LNCaP clone FGC (cell line): ENCODE results near the gene SLC30A4.
A peak's percentile ranks its signal among the peaks of the same experiment; 100 is the strongest.
"Not testable (repeated sequence)": the region's sequence is repeated elsewhere in the genome, so short reads cannot be mapped to it uniquely, and the experiment has no call there.

Experiments used
- DNase-seq: peaks from one replicate; pipeline ENCODE4 v3.0.0-alpha.2; 2011; ENCODE audit warnings: low read depth
- H3K4me3 ChIP-seq: 2 replicates; pipeline ENCODE4 v1.5.1; 2011; ENCODE audit warnings: mild to moderate bottlenecking, low read depth, low read length, control low read depth
- TF ChIP-seq, protein P1 (sequence below): IDR thresholded peaks from 2 replicates; pipeline ENCODE4 v1.5.1; 2012; ENCODE audit warnings: mild to moderate bottlenecking; ENCODE audit not compliant: control insufficient read depth, insufficient read depth; ENCODE audit errors: extremely low read depth

Gene SLC30A4

DNA sequence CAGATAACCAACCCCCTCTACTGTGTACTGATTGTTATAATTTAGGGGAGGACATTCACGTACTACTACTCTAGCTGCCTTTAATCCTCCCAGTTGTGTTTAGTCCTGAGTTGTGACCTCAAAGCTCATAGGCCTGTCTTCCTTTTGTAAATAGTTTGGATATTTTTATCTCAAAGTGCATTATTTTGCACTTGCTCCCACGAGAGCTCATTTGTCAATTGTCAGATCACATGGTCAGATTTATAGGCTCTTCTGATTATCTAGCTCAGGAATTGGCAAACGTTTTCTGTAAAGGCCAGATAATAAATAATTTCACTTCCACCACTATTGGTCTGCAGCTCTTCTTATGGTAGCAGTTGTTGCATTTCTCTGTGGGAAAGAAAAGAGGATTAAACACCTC lies 14.4 kb upstream of the SLC30A4 start:
- TF ChIP-seq, protein P1, sequence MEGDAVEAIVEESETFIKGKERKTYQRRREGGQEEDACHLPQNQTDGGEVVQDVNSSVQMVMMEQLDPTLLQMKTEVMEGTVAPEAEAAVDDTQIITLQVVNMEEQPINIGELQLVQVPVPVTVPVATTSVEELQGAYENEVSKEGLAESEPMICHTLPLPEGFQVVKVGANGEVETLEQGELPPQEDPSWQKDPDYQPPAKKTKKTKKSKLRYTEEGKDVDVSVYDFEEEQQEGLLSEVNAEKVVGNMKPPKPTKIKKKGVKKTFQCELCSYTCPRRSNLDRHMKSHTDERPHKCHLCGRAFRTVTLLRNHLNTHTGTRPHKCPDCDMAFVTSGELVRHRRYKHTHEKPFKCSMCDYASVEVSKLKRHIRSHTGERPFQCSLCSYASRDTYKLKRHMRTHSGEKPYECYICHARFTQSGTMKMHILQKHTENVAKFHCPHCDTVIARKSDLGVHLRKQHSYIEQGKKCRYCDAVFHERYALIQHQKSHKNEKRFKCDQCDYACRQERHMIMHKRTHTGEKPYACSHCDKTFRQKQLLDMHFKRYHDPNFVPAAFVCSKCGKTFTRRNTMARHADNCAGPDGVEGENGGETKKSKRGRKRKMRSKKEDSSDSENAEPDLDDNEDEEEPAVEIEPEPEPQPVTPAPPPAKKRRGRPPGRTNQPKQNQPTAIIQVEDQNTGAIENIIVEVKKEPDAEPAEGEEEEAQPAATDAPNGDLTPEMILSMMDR, result no peak
- DNase-seq, result no peak
- no peak overlapping the region for H3K4me3 ChIP-seq

DNA sequence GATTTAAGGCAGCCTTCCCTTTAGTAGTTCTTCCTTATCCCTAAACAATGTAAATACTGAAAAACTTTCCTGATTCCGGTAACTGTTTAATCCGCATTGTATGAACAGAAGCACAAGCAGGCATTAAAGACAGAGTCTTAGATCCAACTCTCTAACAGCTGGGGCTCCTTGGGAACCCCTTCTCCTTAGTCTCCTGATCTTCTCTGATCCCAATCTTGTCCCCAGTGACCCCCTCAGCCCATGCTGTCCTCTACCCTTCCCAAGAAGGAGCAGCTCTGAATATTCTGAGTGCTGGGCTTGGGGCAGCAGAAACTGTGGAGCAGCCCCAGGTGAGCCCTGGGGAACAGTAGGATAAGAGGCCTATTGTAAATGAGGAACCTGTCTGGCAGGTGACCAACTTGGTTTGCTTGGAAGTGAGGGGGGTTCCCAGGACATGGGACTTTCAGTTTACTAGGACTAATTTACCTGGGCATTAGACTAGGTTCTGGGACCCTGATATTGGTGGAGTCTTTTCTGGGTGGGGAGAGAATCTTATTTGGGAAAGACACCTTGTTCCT lies 13.0 kb upstream of the SLC30A4 start:
- no peak for DNase-seq
- TF ChIP-seq, protein P1, result no peak
- H3K4me3 ChIP-seq, result no peak overlapping the region

DNA sequence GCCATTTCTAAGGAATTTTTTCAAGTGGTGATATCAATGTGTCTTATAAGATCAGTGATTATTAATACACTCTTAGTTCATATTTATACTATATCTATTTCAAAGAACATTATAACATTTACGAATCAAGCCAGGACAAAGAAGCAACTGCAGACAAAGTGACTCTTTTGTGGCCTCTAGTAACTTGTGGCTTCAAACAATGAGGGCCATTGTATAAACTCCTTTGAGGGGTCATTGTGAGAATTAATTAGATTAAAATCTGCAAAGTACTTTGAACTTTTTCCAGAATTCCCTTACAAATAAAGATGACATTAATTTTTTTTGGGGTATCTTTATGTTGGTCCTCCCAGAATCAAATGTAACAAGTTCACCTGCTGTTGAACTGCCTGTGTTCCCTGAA lies 12.3 kb upstream of the SLC30A4 start:
- TF ChIP-seq, protein P1, result no peak
- DNase-seq, result no peak
- H3K4me3 ChIP-seq, result no peak overlapping the region

- H3K4me3 ChIP-seq, DNase-seq: not testable (repeated sequence)
These were observed 10.3 kb upstream of the SLC30A4 start for GRCh38 chr15:45532892-45533291.

DNA sequence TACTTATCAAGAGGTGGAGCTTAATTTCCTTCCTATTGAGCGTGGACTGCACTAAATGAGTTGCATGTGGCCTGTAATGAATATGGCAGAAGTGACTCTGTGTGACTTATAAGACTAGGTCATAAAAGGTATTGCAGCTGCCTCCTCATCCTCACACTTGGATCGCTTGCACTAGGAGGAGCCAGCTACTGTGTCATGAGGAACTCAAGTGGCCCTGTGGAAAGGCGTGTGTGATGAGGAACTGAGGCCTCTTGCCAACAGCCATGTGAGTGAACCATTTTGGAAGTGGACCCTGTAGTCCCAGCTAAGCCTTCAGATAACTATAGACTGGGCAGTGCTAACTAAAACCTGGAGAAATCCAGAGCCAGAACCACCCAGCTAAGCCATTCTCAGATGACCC lies 7.1 kb upstream of the SLC30A4 start:
- DNase-seq, result no peak
- H3K4me3 ChIP-seq, result no peak overlapping the region
- TF ChIP-seq, protein P1, result no peak

DNA sequence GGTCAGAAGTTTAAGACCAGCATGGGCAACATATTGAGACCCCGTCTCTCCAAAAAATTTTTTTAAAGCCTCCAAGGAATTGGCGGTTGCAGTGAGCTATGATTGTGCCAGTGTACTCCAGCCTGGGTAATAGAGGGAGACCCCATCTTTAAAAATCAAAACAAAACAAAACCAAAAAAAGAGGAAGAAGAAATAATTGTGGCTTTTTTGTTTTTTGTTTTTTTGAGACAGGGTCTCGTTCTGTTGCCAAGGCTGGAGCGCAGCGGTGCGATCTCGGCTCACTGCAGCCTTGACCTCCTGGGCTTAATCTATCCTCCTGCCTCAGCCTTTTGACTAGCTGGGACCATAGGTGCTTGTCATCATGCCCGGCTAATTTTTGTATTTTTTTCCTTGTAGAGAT lies 4.5 kb upstream of the SLC30A4 start:
- DNase-seq, result no peak
- H3K4me3 ChIP-seq, result no peak overlapping the region
- TF ChIP-seq, protein P1, result no peak

- peak overlapping the region; percentile 78 for H3K4me3 ChIP-seq
- DNase-seq, result peak; percentile 80
- TF ChIP-seq, protein P1, result no peak
These were observed 558 bp upstream of the SLC30A4 start for GRCh38 chr15:45523166-45523460.
